Stomach (tissue), 9 donors: ENCODE results near the gene SIRPD. TPM values are rescaled to one million over a fixed set of nuclear protein-coding genes. Genes with fewer than 3 reads are reported as not detected.

ENCODE experiments used
- DNase-seq, 2 donors: peaks; one replicate each; pipeline versions ENCODE4 v3.0.0 to v3.0.0-alpha.2; 2013 to 2019
- H3K27ac ChIP-seq, 5 donors: fragments of 200-600 bp in 4 of 5; sonication (generic) in 4 of 5; one replicate each; pipeline ENCODE4 v1.5.1; 2013 to 2019; ENCODE audit warnings: mild to moderate bottlenecking in 1 of 5, moderate library complexity in 1 of 5
- H3K27me3 ChIP-seq, 3 donors: fragments of 200-600 bp; sonication (generic); one replicate each; pipeline ENCODE4 v1.5.1; 2017 to 2019; ENCODE audit warnings: mixed run types in 1 of 3
- H3K36me3 ChIP-seq, 4 donors: fragments of 200-600 bp; sonication (generic); 1 replicate in 3 of 4; 2 replicates in 1 of 4; pipeline ENCODE4 v1.5.1; 2016 to 2019
- H3K4me1 ChIP-seq, 4 donors: fragments of 200-600 bp; sonication (generic); one replicate each; pipeline ENCODE4 v1.5.1; 2016 to 2019
- H3K4me3 ChIP-seq, 4 donors: fragments of 200-600 bp; sonication (generic) in 3 of 4; one replicate each; pipeline ENCODE4 v1.5.1; 2016 to 2019; ENCODE audit warnings: mild to moderate bottlenecking in 1 of 4
- H3K9me3 ChIP-seq, 4 donors: fragments of 200-600 bp; sonication (generic); one replicate each; pipeline ENCODE4 v1.5.1; 2016 to 2019
- CTCF ChIP-seq, 7 experiments: fragments of 450-650 bp in 4 of 7; fragments of 200-600 bp in 3 of 7; sonication (generic) in 3 of 7; IDR thresholded peaks; one replicate each; pipeline ENCODE4 v1.5.1; 2016 to 2019; ENCODE audit warnings: antibody characterized with exemption in 7 of 7, control low read depth in 2 of 7, mild to moderate bottlenecking in 1 of 7
- EP300 ChIP-seq: sonication (generic); formaldehyde crosslinking; IDR thresholded peaks from one replicate; pipeline ENCODE4 v1.6.1; 2017; ENCODE audit warnings: antibody characterized with exemption
- POLR2A ChIP-seq, 4 donors: fragments of 450-650 bp; IDR thresholded peaks; one replicate each; pipeline ENCODE4 v1.6.1; 2016; ENCODE audit warnings: antibody characterized with exemption in 4 of 4, control low read depth in 2 of 4, mild to moderate bottlenecking in 1 of 4, moderate library complexity in 1 of 4
- POLR2AphosphoS5 ChIP-seq, 3 donors: sonication (generic); formaldehyde crosslinking; IDR thresholded peaks; one replicate each; pipeline ENCODE4 v1.6.1; 2016; ENCODE audit warnings: antibody characterized with exemption in 3 of 3
- WGBS, 5 donors: extraction: QIAGEN DNeasy Blood & Tissue Kit in 3 of 5; methylation state at CpG; one replicate each; pipeline versions ENCODE4 v1.1.5 to v1.1.7; 2013 to 2018; 5-methylcytosine and 5-hydroxymethylcytosine counted together
- intact Hi-C: fragments of 100-400 bp; cut with DNase I; formaldehyde crosslinking; loops from one replicate; pipeline ENCODE4 v1.15.1; 2023; ENCODE audit warnings: low total_unique reads
- polyA plus RNA-seq, 3 donors: library from polyadenylated mRNA; stranded (reverse); fragments of 200-250 nt; gene quantifications; one replicate each; pipeline ENCODE4 v1.2.3, GENCODE V29; 2013
- total RNA-seq, 5 donors: library from RNA; depleted of rRNA; stranded (reverse); fragments of >200 nt; gene quantifications; one replicate each; pipeline versions ENCODE4 v1.1.0 to v1.2.3, GENCODE V29; 2014 to 2016
- donor health status: healthy with polysubstance abuse.
- donor health status: Bipolar disorder and iron deficiency.
- donor health status: healthy.

SIRPD gene
- total and polyA plus RNA-seq, 8 donors, result 0.45 TPM; not detected in 7

GRCh38 chr20:1493536-1493935, 64.0 kb downstream of the SIRPD start:
- no peak for DNase-seq
- Histone ChIP-seq H3K4me1 (peaks cover 0 to 8% (median 0%) of the 10 kb centered on the region in 4 donors), H3K27me3 (peaks cover 0 to 5% (median 0%) of the 10 kb centered on the region in 3 donors), H3K9me3 (no peaks in the 10 kb centered on the region), H3K36me3 (no peaks in the 10 kb centered on the region), H3K27ac (no peak overlapping the region), H3K4me3 (no peak overlapping the region)
- no peak for TF ChIP-seq POLR2AphosphoS5 (IDR thresholded peaks at IDR 0.05)
- TF ChIP-seq POLR2A (IDR thresholded peaks at IDR 0.05), result no peak
- TF ChIP-seq EP300, result no peak
- no peak for TF ChIP-seq CTCF (IDR thresholded peaks at IDR 0.05)
- intact Hi-C loops, result no loop called here
- WGBS, 5 donors, result 71 to 88% (median 78%) methylated on average over 1 of the region's 1 CpG

DNA sequence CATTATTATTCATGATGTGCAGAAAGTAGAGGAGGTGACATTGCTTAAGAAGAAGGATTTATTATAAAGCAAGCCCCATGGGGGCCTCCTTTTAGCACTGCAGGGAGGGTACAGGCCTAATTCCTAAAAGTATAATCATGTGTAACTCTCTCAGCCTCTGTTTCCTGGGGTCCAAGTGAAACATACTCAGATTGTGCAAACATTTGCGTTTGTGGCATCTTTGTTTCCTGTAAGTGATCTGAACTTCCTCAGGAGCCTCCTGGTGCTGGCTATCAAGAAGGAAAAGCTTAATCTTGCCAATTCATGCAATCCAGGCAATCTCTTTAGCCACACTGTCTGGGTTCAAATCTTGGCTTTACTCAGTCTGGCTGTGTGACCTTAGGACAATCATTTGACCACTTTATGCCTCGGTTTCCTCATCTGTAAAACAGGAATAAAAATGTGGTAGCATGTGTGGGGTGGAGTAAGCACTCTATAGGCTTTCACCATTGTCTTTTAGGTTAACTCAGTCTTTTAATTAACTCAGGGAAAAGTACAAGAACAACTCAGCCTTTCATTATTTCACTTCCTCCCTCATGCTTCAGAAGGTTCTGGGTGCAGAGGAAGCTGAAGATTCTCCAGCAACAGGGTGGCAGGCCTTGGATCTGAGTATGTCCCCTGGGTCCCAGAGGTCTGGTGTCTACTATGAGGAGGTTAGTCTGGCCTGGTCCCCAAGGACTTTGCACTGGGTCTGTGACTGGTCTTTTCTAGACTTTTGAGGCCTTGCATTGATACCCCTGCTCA, 65.5 kb downstream of the SIRPD start:
- TF ChIP-seq POLR2AphosphoS5 (IDR thresholded peaks at IDR 0.05) (no peak), POLR2A (IDR thresholded peaks at IDR 0.05) (no peak), CTCF (IDR thresholded peaks at IDR 0.05) (no peak), EP300 (no peak)
- Histone ChIP-seq H3K36me3 (no peaks in the 10 kb centered on the region), H3K4me3 (no peak overlapping the region), H3K9me3 (no peaks in the 10 kb centered on the region), H3K27me3 (peaks cover 0 to 5% (median 0%) of the 10 kb centered on the region in 3 donors), H3K4me1 (peaks cover 0 to 8% (median 0%) of the 10 kb centered on the region in 4 donors), H3K27ac (peak overlapping the region in 3 of 5 donors; percentile 9 to 80 (median 77))
- intact Hi-C loops, result no loop called here
- WGBS, 5 donors, result 46 to 53% (median 51%) methylated on average over 2 of the region's 2 CpGs
- DNase-seq, result no peak

DNA sequence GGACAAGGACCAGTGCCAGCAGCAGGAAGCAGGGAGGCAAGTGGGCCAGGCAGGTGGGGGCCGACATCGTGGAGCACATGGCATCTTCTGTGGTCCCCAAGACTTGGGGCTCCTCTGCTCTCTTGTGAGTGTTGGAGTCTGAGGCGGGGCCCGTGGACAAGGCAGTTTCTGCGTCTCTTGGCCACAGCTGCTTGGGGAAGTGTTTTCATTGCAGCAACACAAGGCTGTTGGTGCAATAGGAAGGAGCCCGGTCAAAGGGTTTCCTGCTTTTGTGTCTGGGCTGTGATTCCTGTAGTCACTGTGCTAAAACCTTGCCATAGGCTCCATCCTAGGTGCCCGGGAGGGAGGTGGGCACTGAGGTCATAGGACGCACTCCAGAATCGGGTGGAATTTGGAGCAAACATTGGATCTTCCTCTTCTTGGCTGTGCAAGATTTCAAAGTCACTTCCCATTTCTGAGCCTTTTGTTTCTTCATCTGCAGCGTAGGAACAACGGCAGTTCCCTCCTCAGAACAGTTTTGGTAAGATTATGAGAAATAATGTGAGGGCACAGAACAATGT, 66.1 kb downstream of the SIRPD start, which contains the start of gene SIRPB2:
SIRPB2 (minus strand) TSS at position 140 of the 560 bp plus-strand sequence; CDS start at position 79, 61 bp downstream.
- Histone ChIP-seq H3K27me3 (peaks cover 0 to 5% (median 0%) of the 10 kb centered on the region in 3 donors), H3K4me1 (peaks cover 0 to 8% (median 0%) of the 10 kb centered on the region in 4 donors), H3K27ac (peak within 1 kb of the TSS in 4 of 5 donors; percentile 25 to 80 (median 70)), H3K4me3 (peak within 1 kb of the TSS in 3 of 4 donors; percentile 9 to 27 (median 12)), H3K9me3 (no peaks in the 10 kb centered on the region), H3K36me3 (no peaks in the 10 kb centered on the region)
- DNase-seq, result peak in 1 of 2 donors; percentile 41
- 50 to 68% (median 64%) methylated on average over 11 of the region's 11 CpGs for WGBS, 5 donors
- intact Hi-C loops, result no loop called here
- peak in 1 of 3 donors; percentile 10 for TF ChIP-seq POLR2AphosphoS5 (IDR thresholded peaks at IDR 0.05)
- TF ChIP-seq CTCF (IDR thresholded peaks at IDR 0.05), result no peak

GRCh38 chr20:1490643-1491195, 66.8 kb downstream of the SIRPD start:
- no peaks in the 10 kb centered on the region for H3K9me3 ChIP-seq
- H3K4me3 ChIP-seq, result peak overlapping the region in 3 of 4 donors; percentile 9 to 27 (median 12)
- H3K27ac ChIP-seq, result peak overlapping the region in 4 of 5 donors; percentile 25 to 80 (median 70)

More at GRCh38 chr20:1490643-1491195, 66.8 kb downstream of the SIRPD start:
- Histone ChIP-seq H3K36me3 (no peaks in the 10 kb centered on the region), H3K27me3 (peaks cover 0 to 5% (median 0%) of the 10 kb centered on the region in 3 donors), H3K4me1 (peaks cover 0 to 8% (median 0%) of the 10 kb centered on the region in 4 donors)
- no peak for DNase-seq
- 67 to 76% (median 73%) methylated on average over 9 of the region's 9 CpGs for WGBS, 5 donors
- TF ChIP-seq POLR2AphosphoS5 (IDR thresholded peaks at IDR 0.05), result no peak
- TF ChIP-seq EP300, result no peak
- TF ChIP-seq POLR2A (IDR thresholded peaks at IDR 0.05), result no peak
- TF ChIP-seq CTCF (IDR thresholded peaks at IDR 0.05), result no peak
- intact Hi-C loops, result no loop called here
